ENCODE data around the gene PDE11A.

PDE11A gene

GRCh38 chr2:177628831-177629230 is 443.7 kb downstream of the PDE11A start:
- Histone ChIP-seq H3K27me3 (ENCODE audit: low read length) (no peaks in the 10 kb centered on the region), H3K27ac (ENCODE audit: low read depth, low read length) (no peak overlapping the region), H2AFZ (ENCODE audit: low read depth, low read length, severe bottlenecking) (no peak overlapping the region), H3K9ac (ENCODE audit: low read length) (no peak overlapping the region), H3K79me2 (ENCODE audit: insufficient read depth, low read length) (no peaks in the 10 kb centered on the region), H3K4me3 (ENCODE audit: insufficient read depth, low read length, poor library complexity, severe bottlenecking) (no peak overlapping the region), H3K4me2 (ENCODE audit: low read depth, low read length, poor library complexity, severe bottlenecking) (no peak overlapping the region), H3K36me3 (ENCODE audit: low read length) (no peaks in the 10 kb centered on the region), H3K9me2 (replicated peaks; ENCODE audit: insufficient read depth, low read length) (no peaks in the 10 kb centered on the region), H3K9me3 (ENCODE audit: insufficient read depth, low read length) (no peaks in the 10 kb centered on the region), H3F3A (ENCODE audit: insufficient read depth) (no peaks in the 10 kb centered on the region), H4K20me1 (ENCODE audit: low read depth, low read length) (no peaks in the 10 kb centered on the region)
- TF ChIP-seq CTCF (IDR thresholded peaks at IDR 0.05; ENCODE audit: insufficient read depth, low read length, poor library complexity, severe bottlenecking) = no peak
- no peak for TF ChIP-seq EZH2phosphoT487 (conservative IDR thresholded peaks at IDR 0.05; ENCODE audit: low read length)

- H3K4me3 ChIP-seq (ENCODE audit: insufficient read depth, low read length, poor library complexity, severe bottlenecking) = peak overlapping the region; percentile 1
- H3K9me3 ChIP-seq (ENCODE audit: insufficient read depth, low read length) = no peaks in the 10 kb centered on the region
- H3K27me3 ChIP-seq (ENCODE audit: low read length) = no peaks in the 10 kb centered on the region
- H3K36me3 ChIP-seq (ENCODE audit: low read length) = no peaks in the 10 kb centered on the region
- no peaks in the 10 kb centered on the region for H3K79me2 ChIP-seq (ENCODE audit: insufficient read depth, low read length)
- H3K27ac ChIP-seq (ENCODE audit: low read depth, low read length) = no peak overlapping the region
- H3F3A ChIP-seq (ENCODE audit: insufficient read depth) = no peaks in the 10 kb centered on the region
- H4K20me1 ChIP-seq (ENCODE audit: low read depth, low read length) = no peaks in the 10 kb centered on the region
- H3K9ac ChIP-seq (ENCODE audit: low read length) = no peak overlapping the region
- no peaks in the 10 kb centered on the region for H3K9me2 ChIP-seq (replicated peaks; ENCODE audit: insufficient read depth, low read length)
- TF ChIP-seq EZH2phosphoT487 (conservative IDR thresholded peaks at IDR 0.05; ENCODE audit: low read length) (no peak), CTCF (IDR thresholded peaks at IDR 0.05; ENCODE audit: insufficient read depth, low read length, poor library complexity, severe bottlenecking) (no peak)
- H2AFZ ChIP-seq (ENCODE audit: low read depth, low read length, severe bottlenecking) = peak overlapping the region; percentile 77
- peak overlapping the region; percentile 40 for H3K4me2 ChIP-seq (ENCODE audit: low read depth, low read length, poor library complexity, severe bottlenecking)
These were observed 446.6 kb downstream of the PDE11A start for GRCh38 chr2:177625744-177626650.

- Histone ChIP-seq H3K36me3 (ENCODE audit: low read length) (no peaks in the 10 kb centered on the region), H4K20me1 (ENCODE audit: low read depth, low read length) (no peaks in the 10 kb centered on the region), H3K9me3 (ENCODE audit: insufficient read depth, low read length) (no peaks in the 10 kb centered on the region), H3F3A (ENCODE audit: insufficient read depth) (no peaks in the 10 kb centered on the region), H3K79me2 (ENCODE audit: insufficient read depth, low read length) (no peaks in the 10 kb centered on the region), H2AFZ (ENCODE audit: low read depth, low read length, severe bottlenecking) (no peak overlapping the region), H3K4me2 (ENCODE audit: low read depth, low read length, poor library complexity, severe bottlenecking) (no peak overlapping the region), H3K27me3 (ENCODE audit: low read length) (no peaks in the 10 kb centered on the region), H3K27ac (ENCODE audit: low read depth, low read length) (no peak overlapping the region), H3K9me2 (replicated peaks; ENCODE audit: insufficient read depth, low read length) (no peaks in the 10 kb centered on the region), H3K9ac (ENCODE audit: low read length) (no peak overlapping the region), H3K4me3 (ENCODE audit: insufficient read depth, low read length, poor library complexity, severe bottlenecking) (no peak overlapping the region)
- TF ChIP-seq EZH2phosphoT487 (conservative IDR thresholded peaks at IDR 0.05; ENCODE audit: low read length) (no peak), CTCF (IDR thresholded peaks at IDR 0.05; ENCODE audit: insufficient read depth, low read length, poor library complexity, severe bottlenecking) (no peak)
These were observed 450.1 kb downstream of the PDE11A start for GRCh38 chr2:177622521-177622920.

Measured in SU-DHL-6 (cell line).